Measurements from ENCODE around the gene UBTF.

DNA sequence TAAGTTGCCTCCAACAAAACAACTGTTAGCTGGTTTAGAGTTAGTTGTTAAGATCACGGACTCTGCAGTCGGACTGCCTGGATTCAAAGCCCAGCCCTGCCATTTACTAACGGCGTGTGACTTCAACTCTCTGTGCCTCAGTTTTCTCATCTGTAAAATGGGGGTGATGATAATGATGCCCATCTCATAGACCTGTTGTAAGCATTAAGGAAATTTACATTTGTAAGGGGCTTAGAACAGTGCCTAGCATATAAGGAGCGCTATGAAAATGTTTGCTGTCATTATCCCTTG lies 47.6 kb upstream of the UBTF start:
- TF ChIP-seq CTCF (conservative IDR thresholded peaks at IDR 0.05; ENCODE audit: low read depth, low read length) (no peak), SMC3 (IDR thresholded peaks at IDR 0.05; ENCODE audit: low read depth, low read length) (no peak), CEBPB (IDR thresholded peaks at IDR 0.05; ENCODE audit: low read depth, low read length) (no peak), RAD21 (IDR thresholded peaks at IDR 0.05; ENCODE audit: low read length) (no peak)

All from IMR-90 (cell line).